Measurements from ENCODE around the gene CCDC85B.

Gene CCDC85B

DNA sequence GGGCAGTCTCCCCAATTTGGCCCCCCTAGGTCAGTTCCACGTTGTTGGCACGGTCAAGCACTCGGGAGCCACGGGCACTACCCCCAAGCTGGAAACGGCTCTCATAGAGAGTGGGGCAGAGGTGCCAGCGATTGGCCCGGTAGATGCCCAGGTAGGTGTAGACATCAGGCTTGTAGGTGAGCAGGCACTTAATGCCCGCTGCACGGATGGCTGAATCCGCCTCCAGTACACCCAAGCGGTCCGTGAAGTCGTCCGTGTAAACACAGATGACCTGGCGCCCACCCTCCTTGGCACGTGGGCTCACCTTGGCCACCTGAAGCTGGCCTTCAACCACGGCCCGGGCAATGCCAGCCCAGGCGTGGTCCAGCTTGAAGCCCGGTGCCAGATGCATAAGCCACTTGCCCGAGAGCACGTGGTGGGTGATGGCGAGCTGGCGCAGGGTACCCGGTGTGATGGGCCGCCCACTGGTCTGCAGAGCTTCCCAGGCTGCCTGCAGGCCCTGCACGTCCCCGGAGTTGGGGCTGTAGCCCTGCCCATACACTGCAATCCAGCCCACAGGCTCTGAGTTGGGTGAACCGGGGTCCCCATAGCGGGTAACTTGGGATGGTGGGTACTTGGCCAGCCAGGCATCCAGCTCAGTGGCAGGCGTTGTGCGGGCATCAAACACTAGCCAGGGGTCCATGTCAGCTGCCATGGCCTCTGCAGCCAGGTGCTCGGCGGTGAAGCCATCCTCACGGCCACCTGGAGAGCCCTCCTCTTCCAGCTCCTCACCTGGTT, 27.1 kb downstream of the CCDC85B start:
- Mint-ChIP-seq H3K36me3 (no peaks in the 10 kb centered on the region), H3K4me1 (ENCODE audit: low read depth) (peaks cover 43% of the 10 kb centered on the region), H3K9me3 (ENCODE audit: low read depth) (no peaks in the 10 kb centered on the region), H3K27me3 (no peaks in the 10 kb centered on the region), H3K4me3 (peak overlapping the region; percentile 89), H3K27ac (peak overlapping the region; percentile 85)

DNA sequence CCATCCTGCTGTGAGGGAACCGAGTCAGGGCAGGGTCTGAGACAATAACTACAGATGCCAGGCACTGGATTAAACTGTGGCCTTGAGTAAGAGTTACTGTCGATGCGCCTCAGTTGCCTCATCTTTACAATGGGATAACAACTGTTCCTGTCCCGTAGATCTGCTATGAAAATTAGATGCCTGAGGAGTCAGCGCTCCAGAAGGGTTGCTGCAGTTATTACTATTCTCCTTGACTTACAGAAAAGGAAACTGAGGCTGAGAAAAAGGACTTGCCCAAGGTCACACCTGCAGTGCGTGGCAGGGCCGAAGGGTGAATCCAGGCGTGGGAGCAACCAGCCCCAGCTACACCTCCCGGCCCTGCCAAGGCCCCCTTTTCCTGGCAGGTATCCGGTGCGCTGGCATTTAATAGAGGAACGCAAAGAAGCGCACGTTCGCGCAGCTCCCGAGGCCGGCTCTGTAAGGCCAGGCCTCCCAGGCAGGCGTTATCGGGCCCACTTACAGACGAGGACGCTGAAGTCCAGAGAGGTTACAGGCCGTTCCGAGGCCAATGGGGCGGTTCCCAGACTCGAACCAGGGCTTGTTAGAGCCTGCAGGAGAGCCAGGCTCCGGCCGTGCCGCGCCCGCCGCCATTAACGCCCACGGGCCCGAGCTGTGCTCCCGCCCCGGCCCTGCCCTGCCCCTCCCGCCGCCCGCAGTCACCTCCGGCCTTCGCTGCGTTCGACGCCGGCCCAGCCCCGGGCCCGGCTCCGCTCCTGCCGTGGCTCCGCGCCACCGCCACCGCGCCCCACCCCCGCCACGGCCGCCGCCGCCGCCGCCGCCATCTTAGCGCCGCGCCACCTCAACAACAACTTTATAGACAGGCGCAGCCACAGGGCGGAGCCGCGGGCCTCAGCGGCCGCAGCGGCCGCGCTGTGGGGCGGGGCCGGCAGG, 28.0 kb downstream of the CCDC85B start, which contains the start of gene C11orf68:
TSS of gene C11orf68 (minus strand) at position 852 of the 930 bp plus-strand sequence. CDS start at position 821, 31 bp downstream.
- H3K36me3 Mint-ChIP-seq: no peaks in the 10 kb centered on the region

DNA sequence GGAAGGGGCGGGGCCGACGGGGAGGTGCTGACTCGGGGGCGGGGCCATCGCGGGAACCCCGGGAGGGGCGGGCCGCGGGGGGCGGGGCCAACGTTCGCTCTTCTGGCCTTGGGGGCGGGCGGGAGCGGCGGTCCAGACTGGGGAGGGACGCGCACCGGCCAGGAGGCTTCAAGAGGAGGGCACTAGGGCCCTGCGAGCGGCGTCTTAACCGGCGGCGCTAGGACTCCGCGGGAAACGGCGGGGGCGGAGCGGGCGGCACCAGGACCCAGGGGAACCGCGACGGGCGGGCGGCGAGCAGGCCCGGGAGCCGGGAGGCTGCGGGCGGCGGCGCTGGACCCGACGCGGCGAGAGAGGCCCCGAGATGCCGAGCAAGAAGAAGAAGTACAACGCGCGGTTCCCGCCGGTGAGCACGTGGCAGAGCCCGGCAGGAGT, 28.7 kb downstream of the CCDC85B start, which contains the start of gene DRAP1:
TSS of gene DRAP1 (plus strand) at position 286 of the 432 bp plus-strand sequence. CDS start at position 362, 76 bp downstream.
- peak within 1 kb of the TSS; percentile 92 for H3K4me3 Mint-ChIP-seq
- no peaks in the 10 kb centered on the region for H3K9me3 Mint-ChIP-seq (ENCODE audit: low read depth)
- no peaks in the 10 kb centered on the region for H3K27me3 Mint-ChIP-seq
- no peaks in the 10 kb centered on the region for H3K36me3 Mint-ChIP-seq
- peak within 1 kb of the TSS; percentile 85 for H3K27ac Mint-ChIP-seq
- H3K4me1 Mint-ChIP-seq (ENCODE audit: low read depth): peaks cover 45% of the 10 kb centered on the region

More for the DNA sequence above, 28.0 kb downstream of the CCDC85B start, which contains the start of gene C11orf68:
- Mint-ChIP-seq H3K4me3 (peak within 1 kb of the TSS; percentile 92), H3K27me3 (no peaks in the 10 kb centered on the region), H3K4me1 (ENCODE audit: low read depth) (peaks cover 45% of the 10 kb centered on the region), H3K27ac (peak within 1 kb of the TSS; percentile 85), H3K9me3 (ENCODE audit: low read depth) (no peaks in the 10 kb centered on the region)

DNA sequence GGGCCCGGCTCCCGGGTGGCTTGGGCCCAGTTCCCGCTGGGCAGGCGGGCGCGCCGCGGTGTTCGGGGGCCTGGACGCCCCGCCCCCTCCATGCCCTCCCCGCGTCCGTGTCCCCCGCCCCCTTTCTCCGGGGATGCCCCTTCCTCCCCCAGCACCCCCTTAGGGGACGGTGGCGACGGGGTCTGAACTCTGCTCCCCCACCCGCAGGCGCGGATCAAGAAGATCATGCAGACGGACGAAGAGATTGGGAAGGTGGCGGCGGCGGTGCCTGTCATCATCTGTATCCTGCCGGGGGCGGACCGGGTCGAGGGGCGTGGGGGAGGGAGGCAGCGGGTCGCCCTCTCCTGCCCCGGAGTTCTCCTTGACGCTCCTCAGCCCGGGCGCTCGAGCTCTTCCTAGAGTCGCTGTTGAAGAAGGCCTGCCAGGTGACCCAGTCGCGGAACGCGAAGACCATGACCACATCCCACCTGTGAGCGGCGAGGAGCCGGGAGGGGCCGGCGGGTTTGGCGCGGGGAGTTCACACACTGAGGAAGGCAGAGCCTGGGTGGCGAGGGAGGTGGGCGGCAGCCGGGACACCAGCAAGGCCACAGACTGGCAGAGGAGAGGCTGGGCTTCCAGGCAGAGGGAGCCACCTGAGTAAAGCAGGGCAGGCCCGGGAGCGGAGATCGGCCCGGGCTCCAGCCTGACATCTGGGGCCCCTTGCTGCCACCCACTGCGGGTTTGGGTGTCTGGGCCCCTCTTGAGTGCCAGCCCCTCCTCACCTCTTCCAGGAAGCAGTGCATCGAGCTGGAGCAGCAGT, 29.3 kb downstream of the CCDC85B start:
- Mint-ChIP-seq H3K4me1 (ENCODE audit: low read depth) (peaks cover 42% of the 10 kb centered on the region), H3K36me3 (no peaks in the 10 kb centered on the region), H3K9me3 (ENCODE audit: low read depth) (no peaks in the 10 kb centered on the region), H3K27ac (peak overlapping the region; percentile 75), H3K27me3 (no peaks in the 10 kb centered on the region), H3K4me3 (peak overlapping the region; percentile 92)

DNA sequence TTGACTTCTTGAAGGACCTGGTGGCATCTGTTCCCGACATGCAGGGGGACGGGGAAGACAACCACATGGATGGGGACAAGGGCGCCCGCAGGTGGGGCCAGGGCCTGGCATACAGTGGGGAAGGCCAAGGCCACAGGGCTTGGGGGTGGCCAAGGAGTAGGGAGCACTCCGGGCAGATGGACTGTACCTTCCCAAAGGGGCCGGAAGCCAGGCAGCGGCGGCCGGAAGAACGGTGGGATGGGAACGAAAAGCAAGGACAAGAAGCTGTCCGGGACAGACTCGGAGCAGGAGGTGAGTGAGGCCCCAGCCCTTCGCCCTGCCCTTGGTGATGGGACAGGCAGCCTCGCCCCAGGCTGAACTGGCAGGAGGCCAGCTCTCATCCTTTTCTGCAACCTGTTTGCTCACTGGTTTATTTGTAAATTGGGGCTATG, 29.9 kb downstream of the CCDC85B start:
- H3K4me3 Mint-ChIP-seq: peak overlapping the region; percentile 92
- peak overlapping the region; percentile 16 for H3K27ac Mint-ChIP-seq
- no peaks in the 10 kb centered on the region for H3K9me3 Mint-ChIP-seq (ENCODE audit: low read depth)
- H3K27me3 Mint-ChIP-seq: no peaks in the 10 kb centered on the region
- H3K36me3 Mint-ChIP-seq: no peaks in the 10 kb centered on the region
- H3K4me1 Mint-ChIP-seq (ENCODE audit: low read depth): peaks cover 36% of the 10 kb centered on the region

DNA sequence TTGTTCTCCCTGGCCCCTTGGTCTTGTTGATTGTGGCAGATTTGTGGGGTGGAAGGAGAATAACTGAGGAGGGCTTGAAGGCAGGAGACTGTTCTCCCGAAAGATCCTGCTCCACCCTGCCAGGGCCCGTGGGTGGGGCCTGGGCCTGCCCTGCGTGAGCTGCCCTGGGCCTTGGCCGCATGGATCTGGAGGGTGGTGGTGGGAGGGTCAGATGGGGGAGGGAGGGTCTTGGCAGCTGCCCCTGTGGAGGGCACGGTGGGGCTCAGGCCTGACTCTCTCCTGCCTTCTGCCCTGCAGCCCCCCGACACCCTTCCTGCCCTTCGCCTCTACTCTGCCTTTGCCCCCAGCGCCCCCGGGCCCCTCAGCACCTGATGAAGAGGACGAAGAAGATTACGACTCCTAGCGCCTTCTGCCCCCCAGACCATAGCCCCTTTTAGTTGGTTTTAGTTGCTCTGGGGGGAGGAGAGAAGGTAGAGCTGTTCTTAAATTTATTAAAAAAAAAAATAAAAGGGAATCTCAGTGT, 30.6 kb downstream of the CCDC85B start:
- H3K4me3 Mint-ChIP-seq: peak overlapping the region; percentile 92
- H3K36me3 Mint-ChIP-seq: no peaks in the 10 kb centered on the region
- H3K4me1 Mint-ChIP-seq (ENCODE audit: low read depth): peaks cover 33% of the 10 kb centered on the region
- no peaks in the 10 kb centered on the region for H3K27me3 Mint-ChIP-seq
- no peaks in the 10 kb centered on the region for H3K9me3 Mint-ChIP-seq (ENCODE audit: low read depth)
- H3K27ac Mint-ChIP-seq: no peak overlapping the region

- no peaks in the 10 kb centered on the region for H3K36me3 Mint-ChIP-seq
Measured at GRCh38 chr11:65921876-65922275, 31.4 kb downstream of the CCDC85B start.

DNA sequence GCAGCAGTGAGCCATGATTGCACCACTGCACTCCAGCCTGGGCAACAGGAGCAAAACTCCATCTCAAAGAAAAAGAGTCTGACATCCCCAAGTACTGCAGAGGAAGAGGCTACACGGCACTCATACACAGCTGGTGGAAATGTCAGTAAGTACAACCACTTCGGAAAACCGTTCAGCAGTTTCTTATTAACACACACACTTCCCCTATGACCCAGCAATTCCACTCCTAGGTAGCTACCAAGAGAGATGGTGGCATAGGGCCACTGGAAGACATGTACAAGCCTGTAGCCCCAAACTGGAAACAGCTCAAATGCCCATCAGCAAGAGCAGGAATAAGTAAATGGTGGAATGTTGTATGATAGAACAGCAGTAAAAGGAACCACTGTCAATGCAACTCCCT, 32.1 kb downstream of the CCDC85B start:
- H3K27ac Mint-ChIP-seq: peak overlapping the region; percentile 24
- peak overlapping the region; percentile 34 for H3K4me3 Mint-ChIP-seq
- H3K9me3 Mint-ChIP-seq (ENCODE audit: low read depth): no peaks in the 10 kb centered on the region
- H3K4me1 Mint-ChIP-seq (ENCODE audit: low read depth): peaks cover 28% of the 10 kb centered on the region
- H3K27me3 Mint-ChIP-seq: no peaks in the 10 kb centered on the region
- H3K36me3 Mint-ChIP-seq: no peaks in the 10 kb centered on the region

More at GRCh38 chr11:65921876-65922275, 31.4 kb downstream of the CCDC85B start:
- Mint-ChIP-seq H3K9me3 (ENCODE audit: low read depth) (no peaks in the 10 kb centered on the region), H3K27ac (no peak overlapping the region), H3K4me3 (peak overlapping the region; percentile 25), H3K27me3 (no peaks in the 10 kb centered on the region), H3K4me1 (ENCODE audit: low read depth) (peaks cover 26% of the 10 kb centered on the region)

DNA sequence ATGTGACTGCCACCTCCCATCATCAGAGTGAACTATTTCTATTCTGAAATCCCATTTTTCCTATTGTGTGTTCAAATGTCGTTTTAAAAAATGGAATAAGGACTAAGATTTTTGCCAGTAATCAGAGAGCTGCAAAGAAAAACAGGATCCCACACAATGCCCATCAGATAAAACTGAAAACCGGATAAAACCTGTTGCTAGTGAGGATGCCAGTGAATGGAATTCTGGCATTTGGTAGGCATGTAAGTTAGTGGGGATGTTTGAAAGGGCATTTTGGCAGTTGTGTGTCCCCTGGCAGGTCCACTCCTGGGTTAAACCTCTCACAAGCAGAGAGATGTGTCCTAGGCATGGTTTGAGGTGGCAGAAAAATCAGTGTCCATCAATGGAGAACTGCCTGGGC, 34.9 kb downstream of the CCDC85B start:
- no peak overlapping the region for H3K4me3 Mint-ChIP-seq
- H3K4me1 Mint-ChIP-seq (ENCODE audit: low read depth): peaks cover 39% of the 10 kb centered on the region
- no peaks in the 10 kb centered on the region for H3K36me3 Mint-ChIP-seq
- no peak overlapping the region for H3K27ac Mint-ChIP-seq
- H3K9me3 Mint-ChIP-seq (ENCODE audit: low read depth): no peaks in the 10 kb centered on the region
- no peaks in the 10 kb centered on the region for H3K27me3 Mint-ChIP-seq

- Mint-ChIP-seq H3K36me3 (no peaks in the 10 kb centered on the region), H3K4me3 (peak overlapping the region; percentile 80), H3K27ac (peak overlapping the region; percentile 94), H3K9me3 (ENCODE audit: low read depth) (no peaks in the 10 kb centered on the region), H3K4me1 (ENCODE audit: low read depth) (peaks cover 43% of the 10 kb centered on the region), H3K27me3 (no peaks in the 10 kb centered on the region)
Measured at GRCh38 chr11:65927904-65928397, 37.5 kb downstream of the CCDC85B start.

DNA sequence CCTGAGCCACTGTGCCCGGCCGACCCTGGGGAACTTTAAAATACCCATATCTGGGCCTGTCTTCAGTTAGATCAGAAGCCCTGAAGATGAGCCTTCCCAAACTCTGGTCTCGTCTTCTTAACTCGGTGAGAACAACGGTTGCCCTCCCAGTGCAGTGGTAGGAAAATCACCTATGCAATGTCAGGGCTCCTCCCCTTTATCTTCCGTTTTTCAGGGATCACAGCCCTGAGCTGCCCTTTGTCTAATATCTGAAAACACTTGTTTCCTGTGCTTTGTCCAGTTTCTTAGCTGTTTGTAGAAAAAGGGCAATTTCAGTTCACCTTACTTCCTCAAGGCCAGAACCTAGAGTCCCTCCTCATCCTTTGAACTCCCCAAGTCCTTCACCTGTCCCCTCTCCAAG, 38.2 kb downstream of the CCDC85B start:
- Mint-ChIP-seq H3K27ac (peak overlapping the region; percentile 94), H3K4me1 (ENCODE audit: low read depth) (peaks cover 41% of the 10 kb centered on the region), H3K4me3 (peak overlapping the region; percentile 80), H3K36me3 (no peaks in the 10 kb centered on the region), H3K9me3 (ENCODE audit: low read depth) (no peaks in the 10 kb centered on the region), H3K27me3 (no peaks in the 10 kb centered on the region)

GRCh38 chr11:65931773-65932557, 41.5 kb downstream of the CCDC85B start:
- Mint-ChIP-seq H3K4me3 (no peak overlapping the region), H3K36me3 (no peaks in the 10 kb centered on the region), H3K4me1 (ENCODE audit: low read depth) (peaks cover 39% of the 10 kb centered on the region), H3K27me3 (no peaks in the 10 kb centered on the region), H3K9me3 (ENCODE audit: low read depth) (no peaks in the 10 kb centered on the region), H3K27ac (peak overlapping the region; percentile 73)

GRCh38 chr11:65932558-65932919, 42.1 kb downstream of the CCDC85B start:
- H3K27ac Mint-ChIP-seq: no peak overlapping the region
- no peaks in the 10 kb centered on the region for H3K27me3 Mint-ChIP-seq

More at GRCh38 chr11:65932558-65932919, 42.1 kb downstream of the CCDC85B start:
- peaks cover 33% of the 10 kb centered on the region for H3K4me1 Mint-ChIP-seq (ENCODE audit: low read depth)
- H3K9me3 Mint-ChIP-seq (ENCODE audit: low read depth): no peaks in the 10 kb centered on the region
- H3K4me3 Mint-ChIP-seq: no peak overlapping the region
- H3K36me3 Mint-ChIP-seq: no peaks in the 10 kb centered on the region
